ENCODE data around the gene GNB4.

The GNB4 gene

DNA sequence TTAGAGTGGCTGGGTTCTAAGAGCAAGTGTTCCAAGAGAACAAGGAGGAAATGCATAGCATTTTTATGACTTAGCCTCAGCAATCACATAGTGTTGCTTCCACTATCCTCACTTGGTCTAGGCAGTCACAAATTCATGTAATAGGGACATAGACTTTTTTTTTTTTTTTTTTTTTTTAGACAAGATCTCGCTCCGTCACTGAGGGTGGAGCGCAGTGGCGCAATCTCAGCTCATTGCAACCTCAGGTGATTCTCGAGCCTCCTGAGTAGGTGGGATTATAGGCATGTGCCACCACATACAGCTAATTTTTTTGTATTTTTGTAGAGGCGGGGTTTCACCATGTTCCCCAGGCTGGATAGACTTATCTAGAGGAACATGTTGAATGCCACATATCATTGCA lies 4.7 kb upstream of the GNB4 start:
- no peaks in the 10 kb centered on the region for H4K20me1 ChIP-seq (ENCODE audit: insufficient read depth, low read length)
- H2AFZ ChIP-seq (ENCODE audit: low read depth, low read length) = 0 out of 2 replicates have a peak overlapping the region, but pooled peaks have one; percentile 40
- no peak overlapping the region for H3K4me2 ChIP-seq (ENCODE audit: low read length)
- H3K79me2 ChIP-seq (ENCODE audit: low read length) = no peaks in the 10 kb centered on the region
- no peak overlapping the region for H3K9ac ChIP-seq (ENCODE audit: low read length)
- no peak overlapping the region for H3K4me3 ChIP-seq (ENCODE audit: low read length)
- TF ChIP-seq CTCF (IDR thresholded peaks at IDR 0.05; ENCODE audit: low read depth, low read length) = no peak
- peaks cover 36% of the 10 kb centered on the region for H3K27me3 ChIP-seq (ENCODE audit: low read depth, low read length)
- no peaks in the 10 kb centered on the region for H3K36me3 ChIP-seq (replicated peaks; ENCODE audit: low read depth, low read length)
- H3K27ac ChIP-seq (ENCODE audit: low read length) = no peak overlapping the region
- peaks cover 33% of the 10 kb centered on the region for H3K4me1 ChIP-seq (ENCODE audit: low read length)
- H3K9me3 ChIP-seq (ENCODE audit: insufficient read depth, low read length) = no peaks in the 10 kb centered on the region

- no peaks in the 10 kb centered on the region for H3K36me3 ChIP-seq (replicated peaks; ENCODE audit: low read depth, low read length)
- no peak for TF ChIP-seq CTCF (IDR thresholded peaks at IDR 0.05; ENCODE audit: low read depth, low read length)
- TF ChIP-seq EZH2phosphoT487 (IDR thresholded peaks at IDR 0.05; ENCODE audit: low read depth) = no peak
- no peaks in the 10 kb centered on the region for H4K20me1 ChIP-seq (ENCODE audit: insufficient read depth, low read length)
- H3K4me1 ChIP-seq (ENCODE audit: low read length) = peaks cover 27% of the 10 kb centered on the region
- peaks cover 36% of the 10 kb centered on the region for H3K27me3 ChIP-seq (ENCODE audit: low read depth, low read length)
- H2AFZ ChIP-seq (ENCODE audit: low read depth, low read length) = no peak overlapping the region
- H3K9ac ChIP-seq (ENCODE audit: low read length) = no peak overlapping the region
- H3K4me3 ChIP-seq (ENCODE audit: low read length) = no peak overlapping the region
- no peaks in the 10 kb centered on the region for H3K9me3 ChIP-seq (ENCODE audit: insufficient read depth, low read length)
- no peak overlapping the region for H3K4me2 ChIP-seq (ENCODE audit: low read length)
- no peaks in the 10 kb centered on the region for H3K79me2 ChIP-seq (ENCODE audit: low read length)
- no peak overlapping the region for H3K27ac ChIP-seq (ENCODE audit: low read length)
Measured at GRCh38 chr3:179454887-179455286, 3.6 kb upstream of the GNB4 start.

- H3K4me1 ChIP-seq (ENCODE audit: low read length) = peaks cover 24% of the 10 kb centered on the region
- no peak overlapping the region for H3K9ac ChIP-seq (ENCODE audit: low read length)
- no peaks in the 10 kb centered on the region for H3K9me3 ChIP-seq (ENCODE audit: insufficient read depth, low read length)
- H2AFZ ChIP-seq (ENCODE audit: low read depth, low read length) = no peak overlapping the region
- no peak for TF ChIP-seq EZH2phosphoT487 (IDR thresholded peaks at IDR 0.05; ENCODE audit: low read depth)
- no peak for TF ChIP-seq CTCF (IDR thresholded peaks at IDR 0.05; ENCODE audit: low read depth, low read length)
- H3K79me2 ChIP-seq (ENCODE audit: low read length) = no peaks in the 10 kb centered on the region
- H3K27ac ChIP-seq (ENCODE audit: low read length) = no peak overlapping the region
- H4K20me1 ChIP-seq (ENCODE audit: insufficient read depth, low read length) = no peaks in the 10 kb centered on the region
- H3K4me2 ChIP-seq (ENCODE audit: low read length) = no peak overlapping the region
- no peaks in the 10 kb centered on the region for H3K36me3 ChIP-seq (replicated peaks; ENCODE audit: low read depth, low read length)
- no peak overlapping the region for H3K4me3 ChIP-seq (ENCODE audit: low read length)
- peaks cover 36% of the 10 kb centered on the region for H3K27me3 ChIP-seq (ENCODE audit: low read depth, low read length)
Measured at GRCh38 chr3:179453967-179454366, 2.7 kb upstream of the GNB4 start.

DNA sequence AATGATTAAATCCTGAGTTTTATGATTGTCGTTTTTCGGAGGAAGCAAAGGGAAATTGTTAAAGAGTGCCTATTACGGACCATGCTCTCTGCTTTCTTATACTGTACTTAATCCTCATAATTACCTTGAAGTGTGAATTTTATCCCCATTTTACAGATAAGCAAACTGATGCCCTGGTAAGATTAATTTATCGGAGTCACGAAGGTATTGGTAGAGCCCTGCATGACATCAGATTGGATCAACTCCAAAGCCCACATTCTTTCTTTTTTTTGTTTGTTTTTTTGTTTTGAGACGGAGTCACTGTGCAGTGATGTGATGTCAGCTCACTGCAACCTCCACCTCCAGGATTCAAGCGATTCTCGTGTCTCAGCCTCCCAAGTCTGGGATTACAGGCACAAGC lies 1.6 kb upstream of the GNB4 start:
- Histone ChIP-seq H3K27ac (ENCODE audit: low read length) (no peak overlapping the region), H3K9me3 (ENCODE audit: insufficient read depth, low read length) (no peaks in the 10 kb centered on the region), H3K4me1 (ENCODE audit: low read length) (peaks cover 33% of the 10 kb centered on the region), H3K4me3 (ENCODE audit: low read length) (no peak overlapping the region), H3K27me3 (ENCODE audit: low read depth, low read length) (peaks cover 36% of the 10 kb centered on the region), H3K9ac (ENCODE audit: low read length) (no peak overlapping the region), H3K79me2 (ENCODE audit: low read length) (no peaks in the 10 kb centered on the region), H3K4me2 (ENCODE audit: low read length) (no peak overlapping the region), H3K36me3 (replicated peaks; ENCODE audit: low read depth, low read length) (no peaks in the 10 kb centered on the region), H4K20me1 (ENCODE audit: insufficient read depth, low read length) (no peaks in the 10 kb centered on the region), H2AFZ (ENCODE audit: low read depth, low read length) (no peak overlapping the region)
- no peak for TF ChIP-seq EZH2phosphoT487 (IDR thresholded peaks at IDR 0.05; ENCODE audit: low read depth)
- no peak for TF ChIP-seq CTCF (IDR thresholded peaks at IDR 0.05; ENCODE audit: low read depth, low read length)
